ENCODE measurements around the gene AOPEP.

AOPEP gene

GRCh38 chr9:94726495-94727191, at the start of gene AOPEP:
Gene AOPEP, plus strand, starts transcription at chr9:94726699. Its CDS starts 33,085 bp downstream, at chr9:94759784.
- peak; percentile 98 to 99 for DNase-seq (ENCODE audit: low read depth in 2 of 2)

- DNase-seq (ENCODE audit: low read depth in 2 of 2) = no peak
Observed at GRCh38 chr9:94677929-94678328, 48.6 kb upstream of the AOPEP start.

- DNase-seq (ENCODE audit: low read depth in 2 of 2) = no peak
Observed at GRCh38 chr9:94679587-94679986, 46.9 kb upstream of the AOPEP start.

- DNase-seq (ENCODE audit: low read depth in 2 of 2) = no peak
Observed at GRCh38 chr9:94680020-94680419, 46.5 kb upstream of the AOPEP start.

GRCh38 chr9:94680621-94681020, 45.9 kb upstream of the AOPEP start:
- no peak for DNase-seq (ENCODE audit: low read depth in 2 of 2)

GRCh38 chr9:94681508-94681907, 45.0 kb upstream of the AOPEP start:
- peak; percentile 20 to 48 for DNase-seq (ENCODE audit: low read depth in 2 of 2)

GRCh38 chr9:94685359-94685758, 41.1 kb upstream of the AOPEP start:
- DNase-seq (ENCODE audit: low read depth in 2 of 2) = no peak

GRCh38 chr9:94687451-94687850, 39.0 kb upstream of the AOPEP start:
- no peak for DNase-seq (ENCODE audit: low read depth in 2 of 2)

- DNase-seq (ENCODE audit: low read depth in 2 of 2) = no peak
Observed at GRCh38 chr9:94690344-94690743, 36.2 kb upstream of the AOPEP start.

- no peak for DNase-seq (ENCODE audit: low read depth in 2 of 2)
Observed at GRCh38 chr9:94692601-94693000, 33.9 kb upstream of the AOPEP start.

GRCh38 chr9:94693485-94694204, 32.9 kb upstream of the AOPEP start:
- no peak for DNase-seq (ENCODE audit: low read depth in 2 of 2)

- DNase-seq (ENCODE audit: low read depth in 2 of 2) = no peak
Observed at GRCh38 chr9:94696545-94696944, 30.0 kb upstream of the AOPEP start.

GRCh38 chr9:94697972-94698581, 28.4 kb upstream of the AOPEP start:
- DNase-seq (ENCODE audit: low read depth in 2 of 2) = no peak

- no peak for DNase-seq (ENCODE audit: low read depth in 2 of 2)
Observed at GRCh38 chr9:94699715-94700373, 26.7 kb upstream of the AOPEP start.

- no peak for DNase-seq (ENCODE audit: low read depth in 2 of 2)
Observed at GRCh38 chr9:94700445-94700844, 26.1 kb upstream of the AOPEP start.

GRCh38 chr9:94703488-94704140, 22.9 kb upstream of the AOPEP start:
- DNase-seq (ENCODE audit: low read depth in 2 of 2) = no peak

- no peak for DNase-seq (ENCODE audit: low read depth in 2 of 2)
Observed at GRCh38 chr9:94705162-94705702, 21.3 kb upstream of the AOPEP start.

- DNase-seq (ENCODE audit: low read depth in 2 of 2) = no peak
Observed at GRCh38 chr9:94706922-94707321, 19.6 kb upstream of the AOPEP start.

GRCh38 chr9:94713436-94714215, 12.9 kb upstream of the AOPEP start:
- no peak for DNase-seq (ENCODE audit: low read depth in 2 of 2)

- DNase-seq (ENCODE audit: low read depth in 2 of 2) = no peak
Observed at GRCh38 chr9:94714494-94714893, 12.0 kb upstream of the AOPEP start.

- no peak for DNase-seq (ENCODE audit: low read depth in 2 of 2)
Observed at GRCh38 chr9:94717761-94718160, 8.7 kb upstream of the AOPEP start.
